ENCODE data around the gene NMNAT3.

DNA sequence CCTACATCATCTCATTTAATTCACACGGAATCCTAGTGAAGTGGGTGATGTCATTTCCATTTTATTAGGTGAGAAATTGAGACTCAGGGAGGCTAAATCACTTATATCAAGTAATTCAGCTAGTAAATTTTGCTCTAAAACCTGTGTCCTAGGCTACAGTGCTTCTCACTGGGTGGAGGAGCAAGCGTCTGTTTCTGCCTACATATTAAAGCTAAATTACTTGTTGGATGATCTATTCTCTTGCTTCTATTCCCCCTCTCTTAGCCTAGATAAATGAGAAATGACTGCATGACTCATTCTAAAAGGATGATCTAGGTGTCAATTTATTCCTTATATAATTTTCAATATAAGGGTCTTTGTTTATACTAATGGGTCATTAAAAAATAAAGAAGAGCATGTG, 100.4 kb downstream of the NMNAT3 start:
- TF ChIP-seq, protein P1, sequence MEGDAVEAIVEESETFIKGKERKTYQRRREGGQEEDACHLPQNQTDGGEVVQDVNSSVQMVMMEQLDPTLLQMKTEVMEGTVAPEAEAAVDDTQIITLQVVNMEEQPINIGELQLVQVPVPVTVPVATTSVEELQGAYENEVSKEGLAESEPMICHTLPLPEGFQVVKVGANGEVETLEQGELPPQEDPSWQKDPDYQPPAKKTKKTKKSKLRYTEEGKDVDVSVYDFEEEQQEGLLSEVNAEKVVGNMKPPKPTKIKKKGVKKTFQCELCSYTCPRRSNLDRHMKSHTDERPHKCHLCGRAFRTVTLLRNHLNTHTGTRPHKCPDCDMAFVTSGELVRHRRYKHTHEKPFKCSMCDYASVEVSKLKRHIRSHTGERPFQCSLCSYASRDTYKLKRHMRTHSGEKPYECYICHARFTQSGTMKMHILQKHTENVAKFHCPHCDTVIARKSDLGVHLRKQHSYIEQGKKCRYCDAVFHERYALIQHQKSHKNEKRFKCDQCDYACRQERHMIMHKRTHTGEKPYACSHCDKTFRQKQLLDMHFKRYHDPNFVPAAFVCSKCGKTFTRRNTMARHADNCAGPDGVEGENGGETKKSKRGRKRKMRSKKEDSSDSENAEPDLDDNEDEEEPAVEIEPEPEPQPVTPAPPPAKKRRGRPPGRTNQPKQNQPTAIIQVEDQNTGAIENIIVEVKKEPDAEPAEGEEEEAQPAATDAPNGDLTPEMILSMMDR (IDR thresholded peaks at IDR 0.05), result no peak
- TF ChIP-seq EZH2 (IDR thresholded peaks at IDR 0.05), result no peak

Measured in neural progenitor cell (in vitro differentiated cells).